ENCODE measurements around the gene SERTAD4. TPM values are rescaled to one million over a fixed set of nuclear protein-coding genes. Genes with fewer than 3 reads are reported as not detected.

SERTAD4 gene
- total and polyA plus RNA-seq, 10 of the 15 experiments (the other 5 are each of a cell fraction or from before 2014, with no cell fraction given) = not detected

GRCh38 chr1:210207597-210208450 is 24.8 kb upstream of the SERTAD4 start:
- no peak overlapping the region for H3K9ac ChIP-seq (ENCODE audit: control insufficient read depth, insufficient read depth, low read length)
- no peak overlapping the region for H3K4me2 ChIP-seq (ENCODE audit: control insufficient read depth, insufficient read depth)
- no peaks in the 10 kb centered on the region; a peak in 1 of 4 replicates for H3K27me3 ChIP-seq (replicated peaks in 1 of 2; ENCODE audit: control insufficient read depth in 2 of 2, insufficient read depth in 2 of 2, low read length in 1 of 2)
- TF ChIP-seq BACH1 (IDR thresholded peaks at IDR 0.05; ENCODE audit: borderline replicate concordance) = no peak
- intact Hi-C loops (cut with micrococcal nuclease; ENCODE audit: unreplicated experiment) (no loop called here), in situ Hi-C loops (cut with MboI) (no loop called here)
- FAIRE-seq (no peak), ATAC-seq (no peak), DNase-seq (ENCODE audit: low read depth, low spot score) (no peak)
- H3K27ac ChIP-seq (ENCODE audit: control insufficient read depth, insufficient read depth) = no peak overlapping the region
- H3K79me2 ChIP-seq (ENCODE audit: control insufficient read depth, insufficient read depth, low read length) = no peaks in the 10 kb centered on the region
- no peaks in the 10 kb centered on the region for H4K20me1 ChIP-seq (ENCODE audit: control insufficient read depth, insufficient read depth)
- SMC1A ChIA-PET (ENCODE audit: uncharacterized antibody, unreplicated experiment) = no interaction called here
- no peak overlapping the region for H3K4me3 ChIP-seq
- no peaks in the 10 kb centered on the region for H3K9me3 ChIP-seq (replicated peaks; ENCODE audit: control insufficient read depth, insufficient read depth, low read length)
- H3K36me3 ChIP-seq (ENCODE audit: control insufficient read depth in 2 of 2, insufficient read depth in 2 of 2, low read length in 1 of 2) = no peaks in the 10 kb centered on the region
- no peak overlapping the region for H2AFZ ChIP-seq (ENCODE audit: control insufficient read depth, low read depth, low read length)
- H3K4me1 ChIP-seq (ENCODE audit: control insufficient read depth, insufficient read depth, low read length) = no peaks in the 10 kb centered on the region
- CTCF ChIA-PET = no interaction called here
- 0% methylated on average over 2 of the region's 2 CpGs for WGBS (ENCODE audit: insufficient coverage, insufficient replicate concordance, low lambda C conversion rate, missing lambda C conversion rate)
- POLR2A ChIA-PET = no interaction called here
- RAD21 ChIA-PET (ENCODE audit: unreplicated experiment) = no interaction called here
- no TSS peak for BruUV-seq (replicated peaks)

GRCh38 chr1:210213335-210213734 is 19.3 kb upstream of the SERTAD4 start:
- no peak overlapping the region for H2AFZ ChIP-seq (ENCODE audit: control insufficient read depth, low read depth, low read length)
- FAIRE-seq (no peak), ATAC-seq (peak; percentile 91), DNase-seq (ENCODE audit: low read depth, low spot score) (peak; percentile 3)
- no peak overlapping the region for H3K4me2 ChIP-seq (ENCODE audit: control insufficient read depth, insufficient read depth)
- H4K20me1 ChIP-seq (ENCODE audit: control insufficient read depth, insufficient read depth) = no peaks in the 10 kb centered on the region
- ChIA-PET SMC1A (ENCODE audit: uncharacterized antibody, unreplicated experiment) (interaction anchor here (1.6 kb wide), 1 partner anchor 10 kb away, joined by 3 read pairs; no protein-coding TSS in a partner anchor), POLR2A (no interaction called here), RAD21 (ENCODE audit: unreplicated experiment) (no interaction called here), CTCF (no interaction called here)
- H3K9ac ChIP-seq (ENCODE audit: control insufficient read depth, insufficient read depth, low read length) = no peak overlapping the region
- no peak overlapping the region for H3K27ac ChIP-seq (ENCODE audit: control insufficient read depth, insufficient read depth)
- no peaks in the 10 kb centered on the region for H3K79me2 ChIP-seq (ENCODE audit: control insufficient read depth, insufficient read depth, low read length)
- no peaks in the 10 kb centered on the region for H3K36me3 ChIP-seq (ENCODE audit: control insufficient read depth in 2 of 2, insufficient read depth in 2 of 2, low read length in 1 of 2)
- no peaks in the 10 kb centered on the region for H3K9me3 ChIP-seq (replicated peaks; ENCODE audit: control insufficient read depth, insufficient read depth, low read length)
- intact Hi-C loops (cut with micrococcal nuclease; ENCODE audit: unreplicated experiment) (loop anchor here (1.0 kb wide), 1 partner anchor 38 kb away; no protein-coding TSS in a partner anchor), in situ Hi-C loops (cut with MboI) (no loop called here)
- no peaks in the 10 kb centered on the region for H3K4me1 ChIP-seq (ENCODE audit: control insufficient read depth, insufficient read depth, low read length)
- 10% methylated on average over 8 of the region's 8 CpGs for WGBS (ENCODE audit: insufficient coverage, insufficient replicate concordance, low lambda C conversion rate, missing lambda C conversion rate)
- no TSS peak for BruUV-seq (replicated peaks)
- H3K27me3 ChIP-seq (replicated peaks in 1 of 2; ENCODE audit: control insufficient read depth in 2 of 2, insufficient read depth in 2 of 2, low read length in 1 of 2) = no peaks in the 10 kb centered on the region
- H3K4me3 ChIP-seq = no peak overlapping the region
- TF ChIP-seq SMARCA5 (IDR thresholded peaks at IDR 0.05) = no peak
- TF ChIP-seq HDAC2 (IDR thresholded peaks at IDR 0.05) = no peak
- no peak for TF ChIP-seq MTA3 (IDR thresholded peaks at IDR 0.05; ENCODE audit: borderline replicate concordance, low read length)
- no peak for TF ChIP-seq CHD1 (IDR thresholded peaks at IDR 0.05; ENCODE audit: low read depth, low read length)
- peak; percentile 51 for TF ChIP-seq MTA2 (IDR thresholded peaks at IDR 0.05; ENCODE audit: low read depth)
- no peak for TF ChIP-seq RUNX3 (IDR thresholded peaks at IDR 0.05; ENCODE audit: low read length)
- TF ChIP-seq FOS (IDR thresholded peaks at IDR 0.05; ENCODE audit: borderline replicate concordance, extremely low read depth, insufficient read length) = no peak
- TF ChIP-seq SIN3A (IDR thresholded peaks at IDR 0.05; ENCODE audit: low read depth, low read length) = no peak
- TF ChIP-seq USF1 (IDR thresholded peaks at IDR 0.05; ENCODE audit: borderline replicate concordance, extremely low read length, insufficient read depth, low read depth, low read length) = no peak
- no peak for TF ChIP-seq HCFC1 (IDR thresholded peaks at IDR 0.05; ENCODE audit: low read length)
- TF ChIP-seq NR2F1 (conservative IDR thresholded peaks at IDR 0.05) = no peak
- no peak for TF ChIP-seq TCF3 (IDR thresholded peaks at IDR 0.05; ENCODE audit: borderline replicate concordance, insufficient read depth, low read depth, low read length)
- no peak for TF ChIP-seq SMAD5 (IDR thresholded peaks at IDR 0.05; ENCODE audit: low read depth)
- no peak for TF ChIP-seq MLLT1 (IDR thresholded peaks at IDR 0.05)
- no peak for TF ChIP-seq TARDBP (IDR thresholded peaks at IDR 0.05; ENCODE audit: borderline replicate concordance)
- no peak for TF ChIP-seq YY1 (IDR thresholded peaks at IDR 0.05; ENCODE audit: low read depth, low read length)
- TF ChIP-seq ATF7 (IDR thresholded peaks at IDR 0.05; ENCODE audit: low read depth) = no peak
